SK-N-SH (cell line): ENCODE measurements around the gene PSIP1.

Source experiments
- CTCF ChIP-seq: fragments of 200-600 bp; sonication (generic); IDR thresholded peaks from 2 replicates; pipeline ENCODE4 v1.6.1; 2017; ENCODE audit warnings: antibody characterized with exemption, mild to moderate bottlenecking, moderate library complexity
- EP300 ChIP-seq, 2 experiments: IDR thresholded peaks; 2 replicates each; pipeline versions ENCODE4 v1.4.0 to v1.6.1; 2012; ENCODE audit warnings: borderline replicate concordance in 1 of 2, low read depth in 1 of 2, low read length in 1 of 2
- EZH2phosphoT487 ChIP-seq: fragments of 200-600 bp; sonication (generic); IDR thresholded peaks from 2 replicates; pipeline ENCODE4 v1.6.1; 2017; ENCODE audit warnings: low read depth, mixed run types, mild to moderate bottlenecking, antibody characterized with exemption, moderate library complexity, borderline replicate concordance
- JUND ChIP-seq: IDR thresholded peaks from 2 replicates; pipeline ENCODE4 v1.4.0; 2012
- MXI1 ChIP-seq: IDR thresholded peaks from 2 replicates; pipeline ENCODE4 v1.6.1; 2012; ENCODE audit warnings: mild to moderate bottlenecking, low read depth, low read length, improper control_type of control experiment
- POLR2AphosphoS5 ChIP-seq: IDR thresholded peaks from 2 replicates; pipeline ENCODE4 v1.6.1; 2012; ENCODE audit warnings: low read depth, low read length
- RFX5 ChIP-seq: IDR thresholded peaks from 2 replicates; pipeline ENCODE4 v1.6.1; 2012; ENCODE audit warnings: mild to moderate bottlenecking, improper control_type of control experiment, low read length
- SMC3 ChIP-seq: IDR thresholded peaks from 2 replicates; pipeline ENCODE4 v1.6.1; 2012; ENCODE audit warnings: low read depth, low read length, improper control_type of control experiment

- no peak for TF ChIP-seq CTCF
- no peak for TF ChIP-seq JUND
- TF ChIP-seq POLR2AphosphoS5: no peak
- TF ChIP-seq MXI1: no peak
- no peak for TF ChIP-seq RFX5
- no peak for TF ChIP-seq SMC3
- no peak for TF ChIP-seq EP300 (IDR thresholded peaks at IDR 0.05; ENCODE audit: borderline replicate concordance in 1 of 2, low read depth in 1 of 2, low read length in 1 of 2)
- no peak for TF ChIP-seq EZH2phosphoT487
These were observed 89.2 kb downstream of the PSIP1 start for GRCh38 chr9:15421532-15421931.
